MCF 10A (cell line): ENCODE measurements around the gene GARS1. TPM values are rescaled to one million over a fixed set of nuclear protein-coding genes. Genes with fewer than 3 reads are reported as not detected.

ENCODE experiments used
- BruUV-seq: library from RNA; stranded (reverse); fragments of 400-500 nt; replicated peaks from 2 replicates; lab custom pipeline; 2021; lab: Mats Ljungman, UMichigan
- CTCF ChIA-PET: fragments of 300-600 bp; sonication (Branson Sonifier 250); formaldehyde crosslinking; extraction: SDS; loops from one replicate; lab custom pipeline; 2021; ENCODE audit warnings: antibody characterized with exemption, inconsistent platforms; lab: Yijun Ruan, JAX
- POLR2A ChIA-PET: fragments of 300-600, 350-650 bp; sonication (Branson Sonifier 250); formaldehyde crosslinking; extraction: SDS; loops from one replicate; lab custom pipeline; 2020; ENCODE audit warnings: antibody characterized with exemption, inconsistent platforms; lab: Yijun Ruan, JAX
- DNase-seq: peaks from one replicate; pipeline ENCODE4 v3.0.0-alpha.2; 2018; ENCODE audit not compliant: unreplicated experiment
- H3K27ac Mint-ChIP-seq: one replicate; pipeline ENCODE4 v1.8.0; 2022; ENCODE audit warnings: mild to moderate bottlenecking, low read depth, mixed read lengths; ENCODE audit not compliant: unreplicated experiment
- H3K27me3 Mint-ChIP-seq: one replicate; pipeline ENCODE4 v1.8.0; 2022; ENCODE audit warnings: mixed read lengths; ENCODE audit not compliant: insufficient read depth, unreplicated experiment
- H3K36me3 Mint-ChIP-seq: one replicate; pipeline ENCODE4 v1.8.0; 2022; ENCODE audit warnings: mild to moderate bottlenecking, moderate library complexity, mixed read lengths; ENCODE audit not compliant: insufficient read depth, unreplicated experiment
- H3K4me1 Mint-ChIP-seq: one replicate; pipeline ENCODE4 v1.8.0; 2022; ENCODE audit warnings: mixed read lengths; ENCODE audit not compliant: insufficient read depth, unreplicated experiment
- H3K4me3 Mint-ChIP-seq: one replicate; pipeline ENCODE4 v1.8.0; 2022; ENCODE audit warnings: mild to moderate bottlenecking, moderate library complexity, mixed read lengths; ENCODE audit not compliant: unreplicated experiment
- H3K9me3 Mint-ChIP-seq: one replicate; pipeline ENCODE4 v1.8.0; 2022; ENCODE audit warnings: mixed read lengths; ENCODE audit not compliant: unreplicated experiment
- CTCF ChIP-seq: fragments of 200-600 bp; IDR thresholded peaks from one replicate; pipeline ENCODE4 v1.8.0; 2022; ENCODE audit warnings: antibody characterized with exemption, mild to moderate bottlenecking; ENCODE audit not compliant: unreplicated experiment
- intact Hi-C: fragments of 100-400 bp; cut with micrococcal nuclease; formaldehyde crosslinking; loops from 2 replicates; pipeline ENCODE4 v1.14.1; 2022
- total RNA-seq: library from RNA; stranded (reverse); gene quantifications from 2 replicates; pipeline ENCODE4 v1.2.3, GENCODE V29; 2022

Gene GARS1
- total RNA-seq, 1 experiment from 2014 or later, result 386 TPM

GRCh38 chr7:30548845-30549244 is 45.8 kb upstream of the GARS1 start:
- intact Hi-C loops, result loop anchor here (1.0 kb wide), 2 partner anchors 15 to 39 kb away; no protein-coding TSS in a partner anchor
- peak; percentile 84 for DNase-seq
- no peaks in the 10 kb centered on the region for H3K36me3 Mint-ChIP-seq
- H3K27me3 Mint-ChIP-seq, result no peaks in the 10 kb centered on the region
- H3K9me3 Mint-ChIP-seq, result no peaks in the 10 kb centered on the region
- peaks cover 32% of the 10 kb centered on the region for H3K4me1 Mint-ChIP-seq
- TF ChIP-seq CTCF, result peak; percentile 78
- CTCF ChIA-PET, result interaction anchor here (0.6 to 14.8 kb wide), 20 partner anchors 10 to 275 kb away, joined by 3 to 434 read pairs (median 5); no protein-coding TSS in a partner anchor
- POLR2A ChIA-PET, result interaction anchor here (0.7 to 8.5 kb wide), 7 partner anchors 9 to 48 kb away, joined by 3 to 90 read pairs (median 4); no protein-coding TSS in a partner anchor
- BruUV-seq, result no TSS peak
- no peak overlapping the region for H3K4me3 Mint-ChIP-seq
- peak overlapping the region; percentile 92 for H3K27ac Mint-ChIP-seq

- Mint-ChIP-seq H3K27ac (peak overlapping the region; percentile 92), H3K27me3 (no peaks in the 10 kb centered on the region), H3K4me3 (no peak overlapping the region), H3K36me3 (peaks cover 9% of the 10 kb centered on the region), H3K4me1 (peaks cover 32% of the 10 kb centered on the region), H3K9me3 (no peaks in the 10 kb centered on the region)
- intact Hi-C loops, result no loop called here
- no TSS peak for BruUV-seq
- TF ChIP-seq CTCF, result no peak
- ChIA-PET CTCF (interaction anchor here (0.6 to 14.8 kb wide), 16 partner anchors 8 to 460 kb away, joined by 3 to 434 read pairs (median 5); no protein-coding TSS in a partner anchor), POLR2A (interaction anchor here (0.9 to 8.5 kb wide), 12 partner anchors 7 to 415 kb away, joined by 3 to 90 read pairs (median 8); partner anchors contain the start of genes GARS1, GGCT, MTURN and NOD1)
- peak; percentile 47 for DNase-seq
Measured at GRCh38 chr7:30549931-30550493, 44.7 kb upstream of the GARS1 start.

- Mint-ChIP-seq H3K9me3 (no peaks in the 10 kb centered on the region), H3K4me1 (peaks cover 32% of the 10 kb centered on the region), H3K4me3 (no peak overlapping the region), H3K27ac (peak overlapping the region; percentile 92), H3K27me3 (no peaks in the 10 kb centered on the region), H3K36me3 (peaks cover 9% of the 10 kb centered on the region)
- DNase-seq, result no peak
- intact Hi-C loops, result no loop called here
- POLR2A ChIA-PET, result interaction anchor here (3.3 to 8.5 kb wide), 2 partner anchors 11 to 42 kb away, joined by 24 to 90 read pairs; partner anchors contain the start of gene GARS1
- no TSS peak for BruUV-seq
- TF ChIP-seq CTCF, result no peak
- CTCF ChIA-PET, result interaction anchor here (0.6 to 14.8 kb wide), 2 partner anchors 14 to 1409 kb away, joined by 5 to 434 read pairs; no protein-coding TSS in a partner anchor
Measured at GRCh38 chr7:30552330-30552729, 42.3 kb upstream of the GARS1 start.

- ChIA-PET CTCF (interaction anchor here (14.8 kb wide), 1 partner anchor 13 kb away, joined by 434 read pairs; no protein-coding TSS in a partner anchor), POLR2A (interaction anchor here (8.5 kb wide), 1 partner anchor 10 kb away, joined by 90 read pairs; no protein-coding TSS in a partner anchor)
- no peaks in the 10 kb centered on the region for H3K9me3 Mint-ChIP-seq
- no peak for TF ChIP-seq CTCF
- H3K36me3 Mint-ChIP-seq, result peaks cover 9% of the 10 kb centered on the region
- no peaks in the 10 kb centered on the region for H3K27me3 Mint-ChIP-seq
- no peak for DNase-seq
- BruUV-seq, result no TSS peak
- H3K27ac Mint-ChIP-seq, result no peak overlapping the region
- H3K4me1 Mint-ChIP-seq, result peaks cover 32% of the 10 kb centered on the region
- intact Hi-C loops, result no loop called here
- no peak overlapping the region for H3K4me3 Mint-ChIP-seq
Measured at GRCh38 chr7:30553141-30553540, 41.5 kb upstream of the GARS1 start.
